ENCODE data around the gene TTLL12.

GRCh38 chr22:43163241-43163795, 23.6 kb downstream of the TTLL12 start:
- no peak for TF ChIP-seq POLR2A (IDR thresholded peaks at IDR 0.05)
- TF ChIP-seq, protein P1, sequence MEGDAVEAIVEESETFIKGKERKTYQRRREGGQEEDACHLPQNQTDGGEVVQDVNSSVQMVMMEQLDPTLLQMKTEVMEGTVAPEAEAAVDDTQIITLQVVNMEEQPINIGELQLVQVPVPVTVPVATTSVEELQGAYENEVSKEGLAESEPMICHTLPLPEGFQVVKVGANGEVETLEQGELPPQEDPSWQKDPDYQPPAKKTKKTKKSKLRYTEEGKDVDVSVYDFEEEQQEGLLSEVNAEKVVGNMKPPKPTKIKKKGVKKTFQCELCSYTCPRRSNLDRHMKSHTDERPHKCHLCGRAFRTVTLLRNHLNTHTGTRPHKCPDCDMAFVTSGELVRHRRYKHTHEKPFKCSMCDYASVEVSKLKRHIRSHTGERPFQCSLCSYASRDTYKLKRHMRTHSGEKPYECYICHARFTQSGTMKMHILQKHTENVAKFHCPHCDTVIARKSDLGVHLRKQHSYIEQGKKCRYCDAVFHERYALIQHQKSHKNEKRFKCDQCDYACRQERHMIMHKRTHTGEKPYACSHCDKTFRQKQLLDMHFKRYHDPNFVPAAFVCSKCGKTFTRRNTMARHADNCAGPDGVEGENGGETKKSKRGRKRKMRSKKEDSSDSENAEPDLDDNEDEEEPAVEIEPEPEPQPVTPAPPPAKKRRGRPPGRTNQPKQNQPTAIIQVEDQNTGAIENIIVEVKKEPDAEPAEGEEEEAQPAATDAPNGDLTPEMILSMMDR (IDR thresholded peaks at IDR 0.05): no peak

Data from esophagus squamous epithelium (tissue), 4 donors.